Fibroblast of lung (primary cell): ENCODE results near the gene SAMD11. TPM values are rescaled to one million over a fixed set of nuclear protein-coding genes. Genes with fewer than 3 reads are reported as not detected.

Source experiments
- DNase-seq, 2 donors: peaks; one replicate each; pipeline versions ENCODE4 v3.0.0 to v3.0.0-alpha.2; 2010; ENCODE audit warnings: low read depth in 2 of 2
- H2AFZ ChIP-seq: 2 replicates; pipeline ENCODE4 v1.5.1; 2012; ENCODE audit warnings: low read length, control low read depth, inconsistent platforms
- H3K27ac ChIP-seq: 2 replicates; pipeline ENCODE4 v1.5.1; 2011; ENCODE audit warnings: low read length, control low read depth; ENCODE audit not compliant: insufficient read depth
- H3K27me3 ChIP-seq: 2 replicates; pipeline ENCODE4 v1.5.1; 2011; ENCODE audit warnings: mild to moderate bottlenecking, low read length; ENCODE audit not compliant: control insufficient read depth, insufficient read depth
- H3K36me3 ChIP-seq: 2 replicates; pipeline ENCODE4 v1.5.1; 2011; ENCODE audit warnings: low read length; ENCODE audit not compliant: control insufficient read depth, insufficient read depth
- H3K4me1 ChIP-seq: 2 replicates; pipeline ENCODE4 v1.5.1; 2011; ENCODE audit warnings: low read length; ENCODE audit not compliant: control insufficient read depth, insufficient read depth; ENCODE audit errors: extremely low read depth
- H3K4me2 ChIP-seq: 2 replicates; pipeline ENCODE4 v1.5.1; 2011; ENCODE audit warnings: low read length, control low read depth; ENCODE audit not compliant: insufficient read depth; ENCODE audit errors: extremely low read depth
- H3K4me3 ChIP-seq, 4 experiments: fragments of 200-600 bp in 1 of 4; sonication (generic) in 1 of 4; replicated peaks in 1 of 4; 2 replicates each; pipeline ENCODE4 v1.5.1; 2011 to 2016; ENCODE audit warnings: low read length in 4 of 4, low read depth in 3 of 4, mild to moderate bottlenecking in 3 of 4, control low read depth in 2 of 4, inconsistent platforms in 1 of 4, mixed read lengths in 1 of 4; ENCODE audit not compliant: insufficient read depth in 1 of 4; ENCODE audit errors: control extremely low read depth in 1 of 4
- H3K79me2 ChIP-seq: 2 replicates; pipeline ENCODE4 v1.5.1; 2012; ENCODE audit warnings: mild to moderate bottlenecking, low read length, inconsistent platforms; ENCODE audit not compliant: control insufficient read depth, insufficient read depth
- H3K9ac ChIP-seq: 2 replicates; pipeline ENCODE4 v1.5.1; 2011; ENCODE audit warnings: mild to moderate bottlenecking, low read length, control low read depth; ENCODE audit not compliant: insufficient read depth
- H3K9me3 ChIP-seq: 2 replicates; pipeline ENCODE4 v1.5.1; 2012; ENCODE audit warnings: low read depth, low read length; ENCODE audit not compliant: control insufficient read depth, insufficient read depth
- H4K20me1 ChIP-seq: 2 replicates; pipeline ENCODE4 v1.5.1; 2011; ENCODE audit warnings: low read length; ENCODE audit not compliant: control insufficient read depth, insufficient read depth; ENCODE audit errors: extremely low read depth
- CTCF ChIP-seq, 2 donors: IDR thresholded peaks in 1 of 2; conservative IDR thresholded peaks in 1 of 2; 1 replicate in 1 of 2; 2 replicates in 1 of 2; pipeline ENCODE4 v1.5.1; 2011 to 2012; ENCODE audit warnings: low read length in 2 of 2, control low read depth in 1 of 2, inconsistent platforms in 1 of 2, low read depth in 1 of 2, mild to moderate bottlenecking in 1 of 2
- EZH2 ChIP-seq: IDR thresholded peaks from 2 replicates; pipeline ENCODE4 v1.5.1; 2012; ENCODE audit warnings: low read length, control low read depth, mild to moderate bottlenecking; ENCODE audit errors: missing control alignments
- polyA plus RNA-seq, 2 donors: library from polyadenylated mRNA; depleted of rRNA in 1 of 2; stranded (reverse) in 1 of 2; unstranded in 1 of 2; fragments of >200 nt; gene quantifications; 2 replicates each; pipeline ENCODE4 v1.2.1, GENCODE V29; 2011 to 2012; ENCODE audit warnings: missing spikeins in 1 of 2
- total RNA-seq: library from RNA; depleted of rRNA; stranded (reverse); fragments of >200 nt; gene quantifications from 2 replicates; pipeline ENCODE4 v1.2.1, GENCODE V29; 2014

SAMD11 gene
- total and polyA plus RNA-seq, 2 donors (not counting 1 experiment from before 2014, with no cell fraction given): 0.40 to 3.8 TPM

- Histone ChIP-seq H3K9ac (no peak overlapping the region), H4K20me1 (no peaks in the 10 kb centered on the region), H2AFZ (no peak overlapping the region), H3K4me1 (no peaks in the 10 kb centered on the region), H3K36me3 (no peaks in the 10 kb centered on the region), H3K27ac (no peak overlapping the region), H3K79me2 (no peaks in the 10 kb centered on the region), H3K4me3 (no peak overlapping the region), H3K4me2 (no peak overlapping the region), H3K27me3 (peaks cover 17% of the 10 kb centered on the region), H3K9me3 (no peaks in the 10 kb centered on the region)
- TF ChIP-seq CTCF (conservative IDR thresholded peaks at IDR 0.05 in 1 of 2, IDR thresholded peaks at IDR 0.05 in 1 of 2; ENCODE audit: low read depth in 1 of 2, low read length in 2 of 2) (no peak), EZH2 (no peak)
- DNase-seq: no peak
These were observed 4.0 kb downstream of the SAMD11 start for GRCh38 chr1:927748-928147.

- Histone ChIP-seq H3K4me2 (no peak overlapping the region), H3K27me3 (peaks cover 17% of the 10 kb centered on the region), H3K4me1 (no peaks in the 10 kb centered on the region), H2AFZ (no peak overlapping the region), H3K9ac (no peak overlapping the region), H3K27ac (no peak overlapping the region), H3K4me3 (no peak overlapping the region), H3K79me2 (no peaks in the 10 kb centered on the region), H3K9me3 (no peaks in the 10 kb centered on the region), H4K20me1 (no peaks in the 10 kb centered on the region), H3K36me3 (no peaks in the 10 kb centered on the region)
- no peak for DNase-seq
- TF ChIP-seq EZH2 (no peak), CTCF (conservative IDR thresholded peaks at IDR 0.05 in 1 of 2, IDR thresholded peaks at IDR 0.05 in 1 of 2; ENCODE audit: low read depth in 1 of 2, low read length in 2 of 2) (no peak)
These were observed 5.3 kb downstream of the SAMD11 start for GRCh38 chr1:928825-929661.

GRCh38 chr1:929712-930632 is 6.2 kb downstream of the SAMD11 start:
- H3K27ac ChIP-seq: no peak overlapping the region
- H3K36me3 ChIP-seq: no peaks in the 10 kb centered on the region
- no peak for DNase-seq
- no peaks in the 10 kb centered on the region for H3K79me2 ChIP-seq
- no peak overlapping the region for H3K4me3 ChIP-seq
- peaks cover 17% of the 10 kb centered on the region for H3K27me3 ChIP-seq
- H3K9me3 ChIP-seq: no peaks in the 10 kb centered on the region
- H2AFZ ChIP-seq: no peak overlapping the region
- TF ChIP-seq EZH2 (no peak), CTCF (conservative IDR thresholded peaks at IDR 0.05 in 1 of 2, IDR thresholded peaks at IDR 0.05 in 1 of 2; ENCODE audit: low read depth in 1 of 2, low read length in 2 of 2) (no peak)
- no peaks in the 10 kb centered on the region for H4K20me1 ChIP-seq
- no peak overlapping the region for H3K9ac ChIP-seq
- H3K4me1 ChIP-seq: no peaks in the 10 kb centered on the region
- no peak overlapping the region for H3K4me2 ChIP-seq
